Measurements from ENCODE around the gene B4GALT3.

B4GALT3 gene

GRCh38 chr1:161171696-161172095 lies 5.6 kb downstream of the B4GALT3 start:
- no peak for DNase-seq (ENCODE audit: low read depth)
- no peak for TF ChIP-seq CTCF (IDR thresholded peaks at IDR 0.05; ENCODE audit: low read depth, low read length, missing control alignments)
- in situ Hi-C loops (cut with HindIII; ENCODE audit: low sequenced_read_pairs) = no loop called here
- H3K4me3 ChIP-seq (ENCODE audit: low read depth, low read length) = no peak overlapping the region

GRCh38 chr1:161171191-161171590 lies 6.1 kb downstream of the B4GALT3 start:
- H3K4me3 ChIP-seq (ENCODE audit: low read depth, low read length) = no peak overlapping the region
- peak; percentile 23 for TF ChIP-seq CTCF (IDR thresholded peaks at IDR 0.05; ENCODE audit: low read depth, low read length, missing control alignments)
- DNase-seq (ENCODE audit: low read depth) = no peak
- in situ Hi-C loops (cut with HindIII; ENCODE audit: low sequenced_read_pairs) = no loop called here

- in situ Hi-C loops (cut with HindIII; ENCODE audit: low sequenced_read_pairs) = no loop called here
- DNase-seq (ENCODE audit: low read depth) = no peak
- H3K4me3 ChIP-seq (ENCODE audit: low read depth, low read length) = no peak overlapping the region
- TF ChIP-seq CTCF (IDR thresholded peaks at IDR 0.05; ENCODE audit: low read depth, low read length, missing control alignments) = no peak
Observed at GRCh38 chr1:161168906-161169305, 8.4 kb downstream of the B4GALT3 start.

- in situ Hi-C loops (cut with HindIII; ENCODE audit: low sequenced_read_pairs) = no loop called here
- H3K4me3 ChIP-seq (ENCODE audit: low read depth, low read length) = peak overlapping the region; percentile 83
- no peak for DNase-seq (ENCODE audit: low read depth)
- TF ChIP-seq CTCF (IDR thresholded peaks at IDR 0.05; ENCODE audit: low read depth, low read length, missing control alignments) = no peak
Observed at GRCh38 chr1:161166669-161167548, 10.4 kb downstream of the B4GALT3 start.

GRCh38 chr1:161165742-161166668 lies 11.3 kb downstream of the B4GALT3 start, which contains the start of gene PPOX:
Gene PPOX (plus strand): TSS chr1:161166426. CDS start chr1:161166848, 422 bp downstream.
- DNase-seq (ENCODE audit: low read depth) = peak; percentile 97
- in situ Hi-C loops (cut with HindIII; ENCODE audit: low sequenced_read_pairs) = no loop called here
- H3K4me3 ChIP-seq (ENCODE audit: low read depth, low read length) = peak within 1 kb of the TSS; percentile 83
- TF ChIP-seq CTCF (IDR thresholded peaks at IDR 0.05; ENCODE audit: low read depth, low read length, missing control alignments) = peak; percentile 68

- no peak for TF ChIP-seq CTCF (IDR thresholded peaks at IDR 0.05; ENCODE audit: low read depth, low read length, missing control alignments)
- in situ Hi-C loops (cut with HindIII; ENCODE audit: low sequenced_read_pairs) = no loop called here
- no peak for DNase-seq (ENCODE audit: low read depth)
- peak overlapping the region; percentile 83 for H3K4me3 ChIP-seq (ENCODE audit: low read depth, low read length)
Observed at GRCh38 chr1:161164901-161165610, 12.3 kb downstream of the B4GALT3 start.

Data from astrocyte of the cerebellum (primary cell).